Left cardiac atrium (tissue), 4 donors: ENCODE data around the gene AVPR1B. TPM values are rescaled to one million over a fixed set of nuclear protein-coding genes. Genes with fewer than 3 reads are reported as not detected.
"Not testable (repeated sequence)": the region's sequence is repeated elsewhere in the genome, so short reads cannot be mapped to it uniquely, and the experiment has no call there.

Experiments
- ATAC-seq, 2 donors: fragments of 200-7000 bp; cut with Tn5 transposase; one replicate each; pipeline ENCODE4 v1.9.1; 2020; ENCODE audit warnings: mild to moderate bottlenecking in 2 of 2, moderate library complexity in 2 of 2
- DNase-seq: peaks from one replicate; pipeline ENCODE4 v3.0.0-alpha.2; 2020
- intact Hi-C, 2 donors: fragments of 100-400 bp; cut with DNase I; formaldehyde crosslinking; loops; one replicate each; pipeline versions ENCODE4 v1.14.1 to v1.15.1; 2022 to 2023
- total RNA-seq, 2 donors: library from RNA; stranded (reverse); fragmentation: NEBNext Ultra II Directional; extraction: Animal tissue kit (Norgen Biotek cat#: 25700); gene quantifications; one replicate each; pipeline ENCODE4 v1.2.1, GENCODE V29; 2021
- donor health status: DM: no; HTN: yes; CAD: no.
- donor health status: DM: no; HTN: yes; CAD: no; lungs with severe emphysema.
- donor health status: DM: yes; HTN: yes; CAD: no.
- donor health status: Dilated cardiomyopathy.

AVPR1B gene
- total RNA-seq, 2 donors from 2014 or later: not detected

DNA sequence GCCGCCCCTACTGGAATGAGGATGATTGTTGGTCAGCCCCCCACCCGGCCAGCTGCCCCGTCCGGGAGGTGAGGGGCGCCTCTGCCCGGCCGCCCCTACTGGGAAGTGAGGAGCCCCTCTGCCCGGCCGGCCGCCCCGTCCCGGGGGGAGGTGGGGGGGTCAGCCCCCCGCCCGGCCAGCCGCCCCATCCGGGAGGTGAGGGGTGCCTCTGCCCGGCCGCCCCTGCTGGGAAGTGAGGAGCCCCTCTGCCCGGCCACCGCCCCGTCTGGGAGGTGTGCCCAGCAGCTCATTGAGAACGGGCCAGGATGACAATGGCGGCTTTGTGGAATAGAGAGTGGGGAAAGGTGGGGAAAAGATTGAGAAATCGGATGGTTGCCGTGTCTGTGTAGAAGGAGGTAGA is 52.7 kb downstream of the AVPR1B start:
- DNase-seq, intact Hi-C loops, ATAC-seq: not testable (repeated sequence)

DNA sequence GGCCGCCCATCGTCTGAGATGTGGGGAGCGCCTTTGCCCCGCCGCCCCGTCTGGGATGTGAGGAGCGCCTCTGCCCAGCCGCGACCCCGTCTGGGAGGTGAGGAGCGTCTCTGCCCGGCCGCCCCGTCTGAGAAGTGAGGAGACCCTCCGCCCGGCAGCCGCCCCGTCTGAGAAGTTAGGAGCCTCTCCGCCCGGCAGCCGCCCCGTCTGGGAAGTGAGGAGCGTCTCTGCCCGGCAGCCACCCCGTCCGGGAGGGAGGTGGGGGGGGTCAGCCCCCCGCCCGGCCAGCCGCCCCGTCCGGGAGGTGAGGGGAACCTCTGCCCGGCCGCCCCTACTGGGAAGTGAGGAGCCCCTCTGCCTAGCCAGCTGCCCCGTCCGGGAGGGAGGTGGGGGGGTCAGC is 53.2 kb downstream of the AVPR1B start:
- intact Hi-C loops, ATAC-seq, DNase-seq: not testable (repeated sequence)

DNA sequence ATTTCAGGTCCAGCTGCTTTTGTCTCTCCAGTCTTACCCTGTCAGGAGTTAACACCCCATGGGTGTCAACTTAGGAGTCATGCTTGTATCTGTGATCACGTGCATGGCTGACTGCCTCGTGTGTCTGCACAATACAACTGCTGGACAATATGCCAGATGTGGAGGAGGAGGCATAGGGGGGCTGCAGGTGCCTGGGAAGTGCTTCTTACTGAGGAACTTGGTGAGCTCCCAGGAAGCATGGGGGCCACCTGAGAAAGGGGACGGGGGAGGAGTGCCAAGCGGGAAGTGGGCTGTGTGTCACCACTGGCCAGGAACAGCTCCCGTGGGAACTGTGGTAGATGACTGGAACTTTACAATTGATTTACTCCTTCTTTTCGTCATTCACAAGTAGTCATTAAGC is 54.7 kb downstream of the AVPR1B start:
- ATAC-seq (no peak), DNase-seq (no peak)
- intact Hi-C loops: no loop called here

DNA sequence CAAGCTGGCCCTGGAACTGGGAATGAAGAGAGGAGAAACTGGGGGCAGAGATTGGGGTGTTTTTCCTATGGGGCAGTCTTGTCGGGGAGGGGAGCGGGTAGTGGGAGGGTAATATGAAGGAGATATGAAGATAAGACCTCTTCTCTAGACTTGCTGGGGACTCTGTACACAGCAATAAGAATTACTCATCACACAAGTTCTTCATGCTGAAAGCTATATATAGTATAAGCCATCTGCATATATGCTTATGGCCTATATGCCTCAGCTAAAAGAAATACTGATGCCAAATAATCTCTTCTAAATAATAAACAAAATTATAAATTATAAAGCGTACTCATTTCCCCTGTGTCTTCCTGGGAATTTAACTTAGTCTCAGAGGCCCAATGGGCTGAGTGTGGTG is 56.3 kb downstream of the AVPR1B start:
- no peak for ATAC-seq
- DNase-seq: no peak
- intact Hi-C loops: no loop called here

Other genes with a start within 250 kb of the AVPR1B start
- gene SLC26A9, start 173.9 kb downstream of the AVPR1B start, total RNA-seq: 10 to 100 TPM; 11.3 to 25.4 TPM
- gene RAB7B, start 114.0 kb downstream of the AVPR1B start, total RNA-seq: 1 to 10 TPM; 2.4 to 4.5 TPM
- not detected for gene CTSE, start 93.5 kb downstream of the AVPR1B start, total RNA-seq
- 1 to 10 TPM in 1 of 2 donors, under 1 TPM in 1; 0.71 to 1.8 TPM for gene RHEX, start 64.2 kb downstream of the AVPR1B start, total RNA-seq
- gene FAM72A, start 85.5 kb upstream of the AVPR1B start, total RNA-seq: 1 to 10 TPM; 1.5 to 2.0 TPM
- gene SRGAP2, start 86.2 kb upstream of the AVPR1B start, total RNA-seq: 10 to 100 TPM; 31.3 to 31.9 TPM